ENCODE data around the gene UBL4B.
A peak's percentile ranks its signal among the peaks of the same experiment; 100 is the strongest.

Gene UBL4B

DNA sequence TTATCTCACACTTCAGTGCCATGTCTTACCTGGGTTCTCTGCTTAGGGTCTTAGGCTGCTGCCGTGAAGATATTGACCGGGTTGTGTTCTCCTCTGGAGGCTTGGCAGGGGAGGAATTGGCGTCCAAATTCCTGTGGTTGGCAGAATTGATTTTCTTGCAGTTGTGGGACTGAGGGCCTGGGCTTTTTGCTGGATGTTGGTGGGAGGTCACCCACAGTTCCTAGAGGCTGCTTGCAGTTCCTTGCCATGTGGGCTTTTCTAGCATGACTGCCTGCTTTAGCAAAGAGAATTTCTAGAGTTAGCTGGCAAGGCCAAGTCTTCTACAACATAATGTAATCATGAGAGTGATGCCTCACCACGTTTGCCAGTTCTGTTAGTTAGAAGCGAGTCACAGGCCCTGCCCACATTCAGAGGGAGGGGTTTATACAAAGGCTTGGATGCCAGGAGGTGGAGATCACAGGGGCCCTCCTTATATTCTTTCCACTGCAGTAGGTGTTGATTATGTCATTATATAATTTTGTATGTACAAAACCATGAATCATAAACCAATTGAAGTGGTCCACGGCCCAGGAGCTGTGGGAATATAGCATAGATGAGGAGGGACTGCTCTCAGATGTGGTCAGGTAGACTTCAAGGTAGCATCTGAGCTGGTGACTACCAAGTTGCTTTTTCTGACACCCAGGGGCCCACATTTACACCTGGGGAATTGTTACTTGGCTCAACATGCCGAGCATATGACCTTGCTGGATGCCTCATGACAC lies 6.6 kb downstream of the UBL4B start:
- no peak for DNase-seq

DNA sequence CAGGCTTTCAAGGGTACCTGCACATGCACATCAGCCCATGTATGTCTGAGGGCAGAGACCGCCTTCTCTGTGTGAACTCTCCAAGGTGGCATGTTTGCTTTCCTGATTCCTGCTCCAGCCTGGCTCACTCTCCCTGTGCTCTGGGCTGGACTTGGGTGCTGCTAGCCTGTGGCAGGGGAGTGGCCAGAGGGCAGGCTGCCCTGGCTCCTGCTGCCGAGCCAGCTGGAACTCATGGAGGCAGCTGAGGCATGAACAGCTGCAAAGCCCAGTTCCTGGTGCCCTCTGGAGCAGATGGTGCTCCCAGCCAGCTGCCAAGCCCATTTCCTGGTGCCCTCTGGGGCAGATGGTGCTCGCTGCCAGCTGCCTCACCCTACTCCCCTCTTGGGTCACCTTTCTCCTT lies 7.6 kb downstream of the UBL4B start:
- DNase-seq: no peak

DNA sequence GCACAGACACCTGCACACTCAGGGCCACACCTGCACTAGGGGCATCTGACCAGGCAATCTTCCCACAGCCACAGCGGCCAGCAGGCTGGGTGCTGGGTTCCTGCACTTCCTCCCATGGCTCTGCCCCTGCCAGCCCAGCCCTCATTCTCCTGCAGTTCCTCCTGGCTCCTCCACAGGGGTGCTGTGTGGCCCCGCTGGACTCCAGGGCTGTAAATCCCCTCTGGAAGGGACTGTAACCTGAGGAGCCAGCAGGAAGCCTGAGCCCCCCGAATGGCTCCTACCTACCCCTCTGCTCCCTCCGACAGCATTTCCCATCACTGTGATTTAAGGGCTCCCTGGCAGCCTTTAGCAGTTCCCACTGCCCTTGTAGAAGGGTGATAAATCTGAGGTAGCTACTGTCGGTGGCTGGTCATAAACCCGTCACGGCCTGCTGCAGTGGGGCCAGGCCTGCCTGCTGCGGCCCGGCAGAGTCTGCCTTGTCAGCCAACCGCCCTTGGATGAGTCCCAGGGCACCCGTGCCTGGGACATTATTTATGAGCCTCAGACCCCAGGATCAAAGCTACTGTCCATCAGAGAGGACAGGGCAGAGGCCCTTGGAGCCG lies 8.8 kb downstream of the UBL4B start:
- no peak for DNase-seq

DNA sequence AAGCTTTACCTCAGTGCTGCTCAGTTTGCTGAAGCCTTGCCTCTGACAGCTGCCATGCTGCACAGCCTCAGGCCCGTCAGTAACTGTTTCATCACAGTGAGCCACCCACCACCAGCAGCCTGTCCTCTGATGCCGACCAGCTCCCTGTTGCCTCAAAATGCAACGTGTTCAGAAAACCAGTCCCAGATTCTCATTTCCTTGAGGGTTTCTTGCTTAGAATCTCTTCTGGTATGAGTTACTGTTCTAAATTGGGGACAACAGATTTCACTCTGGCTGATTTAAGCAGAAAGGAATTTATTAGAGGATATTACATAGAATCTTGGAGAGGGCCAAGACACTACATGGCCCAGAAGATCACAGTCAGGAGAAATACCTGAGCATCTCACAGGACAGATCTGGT lies 11.0 kb downstream of the UBL4B start:
- no peak for DNase-seq

DNA sequence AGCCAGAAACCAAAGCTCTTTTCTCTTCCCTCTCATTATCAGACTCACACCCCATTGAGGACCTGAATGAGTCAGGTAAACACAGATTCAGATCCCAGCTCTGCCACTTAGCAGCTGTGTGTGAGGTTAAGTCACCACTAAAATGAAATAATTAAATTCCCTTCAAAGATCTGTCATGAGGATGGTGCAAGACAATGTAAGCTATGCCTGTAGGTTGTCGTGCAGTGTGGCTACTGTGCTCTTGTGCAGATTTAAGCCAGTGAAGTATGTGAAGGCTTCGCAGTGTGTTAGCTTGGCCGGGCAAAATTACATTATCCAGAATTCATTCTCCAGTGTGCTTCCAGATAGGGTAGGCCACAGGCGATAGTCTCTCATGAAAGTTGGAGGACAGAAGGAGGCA lies 13.6 kb downstream of the UBL4B start:
- no peak for DNase-seq

DNA sequence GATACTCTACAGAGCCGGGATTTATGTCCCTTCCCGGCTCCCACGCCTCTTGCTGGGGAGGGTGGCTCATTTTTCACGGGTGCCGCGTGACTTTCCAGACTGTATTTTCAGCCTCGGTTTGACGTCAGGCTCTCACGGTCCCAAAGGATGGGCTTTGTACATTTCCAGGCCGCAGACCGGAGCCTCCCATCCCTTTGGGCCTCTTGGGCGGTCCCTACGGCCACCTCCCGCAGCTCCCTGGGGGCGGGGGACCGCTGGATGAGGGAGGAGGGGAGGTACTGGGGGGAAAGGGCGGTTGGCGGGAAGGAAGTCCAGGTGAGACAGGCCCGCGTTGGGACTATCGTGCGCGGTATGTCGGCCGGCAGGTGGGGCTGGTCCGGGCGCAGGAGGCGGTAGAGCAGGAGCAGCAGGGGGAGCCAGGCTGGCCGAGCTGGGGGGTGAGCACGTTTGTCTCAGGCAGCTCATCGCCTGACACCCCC lies 17.9 kb downstream of the UBL4B start:
- no peak for DNase-seq

DNA sequence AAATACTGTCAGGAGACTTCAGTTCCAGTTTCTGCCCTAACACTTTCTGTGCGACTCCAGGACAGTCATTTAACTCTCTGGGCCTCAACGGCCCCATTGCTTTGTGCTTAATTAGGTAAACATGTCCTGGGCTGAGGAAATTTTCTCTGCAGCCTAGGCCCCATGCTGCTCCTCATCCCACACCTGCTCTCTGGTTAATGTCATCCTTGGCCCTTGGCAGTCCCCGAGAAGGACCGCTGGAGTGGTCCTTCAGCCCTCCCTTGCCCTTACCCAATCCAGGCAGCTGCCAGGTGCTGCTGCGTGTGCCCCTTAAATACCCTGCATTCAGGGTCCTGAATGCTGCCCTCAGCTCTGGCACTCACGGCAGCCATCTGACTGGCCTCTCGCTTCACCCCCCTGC lies 18.7 kb downstream of the UBL4B start:
- DNase-seq: no peak

DNA sequence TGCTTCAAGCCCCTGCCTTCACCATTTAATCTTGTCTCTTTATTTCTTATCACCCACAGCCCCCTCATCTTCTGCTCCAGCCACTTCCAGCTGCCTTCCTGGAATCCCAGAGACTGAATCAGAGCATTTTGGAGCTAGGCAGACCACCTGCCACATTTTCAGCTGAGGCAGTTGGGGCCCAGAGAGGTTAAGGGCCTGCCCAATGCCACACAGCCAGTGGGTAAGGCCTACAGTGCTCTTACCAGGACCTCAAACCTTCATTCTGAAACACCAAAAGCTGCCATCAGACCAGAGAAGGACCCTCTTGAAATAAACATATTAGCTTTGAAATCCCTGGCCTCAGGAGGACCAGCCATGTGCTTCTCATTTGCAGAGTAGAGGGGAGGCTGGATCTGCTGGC lies 20.4 kb downstream of the UBL4B start:
- no peak for DNase-seq

DNA sequence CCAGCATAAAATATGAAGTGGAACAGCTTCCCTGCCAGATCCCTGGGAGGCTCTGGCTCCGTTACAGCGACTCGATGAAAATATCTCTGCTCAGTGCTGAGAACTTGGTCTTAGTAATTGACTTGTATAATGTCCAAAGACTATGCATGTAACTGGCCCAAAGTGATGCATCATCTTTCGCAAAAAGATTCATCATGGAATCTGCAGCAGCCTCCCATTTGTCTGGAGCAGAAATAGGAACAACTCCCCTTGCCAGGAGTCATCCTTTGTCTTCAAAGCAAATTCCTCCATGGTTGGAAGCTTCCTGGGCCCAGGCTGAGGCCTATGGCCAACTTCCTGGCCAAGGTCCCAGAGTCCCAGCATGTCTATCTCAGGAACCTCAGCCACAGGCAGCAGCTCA lies 21.2 kb downstream of the UBL4B start:
- DNase-seq: no peak

DNA sequence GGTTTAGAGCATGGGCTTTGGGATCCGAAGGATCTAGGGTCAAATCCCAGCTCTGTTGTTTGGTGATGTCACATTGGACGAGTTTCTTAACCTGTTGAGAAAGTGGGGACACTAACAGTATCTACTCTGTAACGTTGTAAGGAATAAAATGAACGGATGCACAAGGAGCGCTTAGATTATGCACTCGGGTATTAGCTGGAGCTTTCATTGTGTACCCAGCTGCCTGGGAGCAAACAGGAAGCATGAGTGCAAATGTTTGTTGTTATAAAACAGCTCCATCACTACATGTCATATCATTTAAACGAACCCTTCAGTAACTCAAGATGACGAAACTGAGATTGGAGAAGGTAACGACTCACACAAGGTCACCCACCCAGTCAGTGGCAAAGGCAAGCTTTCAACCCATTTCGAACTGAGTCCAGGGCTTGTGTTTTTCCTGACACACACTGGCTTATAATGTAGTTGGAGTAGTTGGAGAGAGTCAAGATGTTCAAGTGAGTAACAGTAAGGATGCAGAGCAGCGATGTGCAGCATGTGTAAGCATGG lies 21.9 kb downstream of the UBL4B start:
- DNase-seq: no peak

DNA sequence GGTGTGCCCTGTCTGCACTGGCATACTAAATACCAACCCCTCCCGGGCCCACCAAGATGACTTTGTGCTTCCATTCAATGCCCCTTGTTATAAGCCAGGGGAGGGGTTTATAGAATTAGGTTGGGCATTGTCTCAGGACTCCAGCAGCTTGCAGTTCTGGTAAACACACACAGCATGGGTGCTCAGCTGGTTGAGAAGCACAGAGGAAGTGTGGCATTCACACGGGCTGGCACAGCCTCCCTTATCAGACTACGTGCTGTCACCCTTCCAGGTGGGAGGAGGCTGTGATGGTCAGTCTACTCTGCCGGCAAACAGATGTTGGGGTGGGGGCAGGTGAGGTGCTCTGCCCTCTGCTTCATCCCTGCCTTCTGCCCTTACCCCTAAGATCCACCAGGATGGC lies 23.0 kb downstream of the UBL4B start:
- no peak for DNase-seq

DNA sequence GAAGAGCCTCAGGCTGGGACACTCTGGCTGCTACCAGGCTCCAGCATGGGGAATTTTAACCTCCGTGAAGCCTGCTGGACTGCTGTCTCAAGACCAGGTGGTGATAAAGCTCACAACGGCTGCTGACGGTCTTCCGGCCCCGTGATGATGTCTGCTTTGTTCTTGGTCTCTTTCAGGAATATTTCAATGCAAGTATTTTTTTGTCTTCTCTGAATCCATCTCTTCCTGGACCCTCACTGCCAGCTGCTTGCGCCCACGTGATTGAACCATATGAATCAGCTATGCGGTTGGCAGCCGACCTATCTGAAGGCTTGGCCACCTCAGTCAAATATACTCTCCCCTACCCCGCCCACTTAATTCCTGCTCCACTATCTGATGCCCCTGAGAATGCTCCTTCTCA lies 23.4 kb downstream of the UBL4B start:
- no peak for DNase-seq

DNA sequence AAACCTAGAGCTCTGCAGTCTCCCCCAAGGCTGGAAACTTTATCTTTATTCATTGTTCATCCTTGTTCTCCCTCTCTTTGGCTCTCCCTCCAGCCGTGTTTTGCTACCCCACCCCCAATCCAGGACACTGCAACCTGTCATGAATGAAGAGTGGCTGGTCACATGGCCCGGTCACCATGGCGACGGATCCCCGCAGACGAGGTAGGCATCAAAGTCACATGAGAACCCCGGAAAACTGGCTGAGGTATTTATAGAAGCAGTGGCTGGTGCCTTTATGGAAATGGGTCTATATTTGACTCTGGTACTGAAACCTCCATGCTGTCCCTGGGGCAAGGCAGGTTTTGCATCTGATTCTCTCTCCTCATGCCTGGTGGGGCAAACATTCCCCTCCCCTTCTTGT lies 24.7 kb downstream of the UBL4B start:
- no peak for DNase-seq

DNA sequence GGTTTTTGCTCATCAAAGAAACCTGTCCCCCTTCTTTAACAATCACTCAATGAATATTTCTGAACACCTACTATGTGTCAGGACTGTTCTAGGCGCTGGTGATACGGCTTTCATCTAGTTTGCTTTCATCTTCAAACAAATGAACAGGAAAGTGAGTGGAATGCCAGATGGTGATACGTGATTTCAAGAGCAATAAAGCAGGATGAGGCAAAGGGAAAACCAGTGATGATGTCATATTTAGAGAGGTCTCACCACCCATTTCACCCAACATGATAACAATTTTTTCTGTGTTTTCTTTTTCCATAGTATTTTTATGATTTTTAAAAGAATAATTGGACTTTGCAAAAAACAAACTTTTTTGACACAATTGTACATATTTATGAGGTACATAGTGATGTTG lies 26.7 kb downstream of the UBL4B start:
- no peak for DNase-seq

DNA sequence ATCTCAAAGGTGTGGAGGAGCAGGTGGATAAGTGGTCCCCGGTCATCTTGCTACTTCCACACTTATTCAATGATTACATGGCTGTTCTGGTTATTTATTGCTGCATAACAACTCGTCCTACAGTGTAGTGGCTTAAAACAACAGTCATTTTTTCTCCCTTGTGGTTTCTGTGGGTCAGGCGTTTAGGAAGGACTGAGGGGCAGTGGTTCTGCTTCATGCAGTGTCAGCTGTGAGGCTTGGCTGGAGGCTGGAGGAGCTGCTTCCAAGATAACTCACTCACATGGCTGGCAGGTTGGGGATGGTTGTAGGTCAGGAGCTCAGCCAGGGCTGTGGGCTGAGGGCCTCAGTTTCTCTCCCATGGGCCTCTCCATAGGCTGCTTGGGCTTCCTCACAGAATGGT lies 32.1 kb downstream of the UBL4B start:
- DNase-seq: no peak

DNA sequence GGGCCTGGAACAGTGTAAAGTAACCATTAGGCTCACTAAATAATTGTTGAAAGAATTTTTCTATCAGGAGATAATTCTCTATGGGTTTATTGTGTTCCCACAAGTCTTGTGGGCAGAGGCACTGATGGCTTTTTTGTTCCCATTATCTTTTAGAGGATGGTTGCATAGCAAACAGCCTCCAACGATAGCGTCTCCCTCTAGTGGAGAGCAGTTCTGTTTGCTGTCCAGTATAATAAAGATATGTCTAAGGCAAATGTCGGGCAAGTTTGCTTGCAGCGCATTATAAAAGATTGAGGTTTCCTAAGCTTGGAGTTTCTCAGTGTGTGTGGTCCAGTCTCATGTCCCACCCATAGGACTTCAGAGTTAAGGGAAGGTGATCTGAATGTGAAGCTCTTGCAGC lies 36.7 kb downstream of the UBL4B start:
- no peak for DNase-seq

DNA sequence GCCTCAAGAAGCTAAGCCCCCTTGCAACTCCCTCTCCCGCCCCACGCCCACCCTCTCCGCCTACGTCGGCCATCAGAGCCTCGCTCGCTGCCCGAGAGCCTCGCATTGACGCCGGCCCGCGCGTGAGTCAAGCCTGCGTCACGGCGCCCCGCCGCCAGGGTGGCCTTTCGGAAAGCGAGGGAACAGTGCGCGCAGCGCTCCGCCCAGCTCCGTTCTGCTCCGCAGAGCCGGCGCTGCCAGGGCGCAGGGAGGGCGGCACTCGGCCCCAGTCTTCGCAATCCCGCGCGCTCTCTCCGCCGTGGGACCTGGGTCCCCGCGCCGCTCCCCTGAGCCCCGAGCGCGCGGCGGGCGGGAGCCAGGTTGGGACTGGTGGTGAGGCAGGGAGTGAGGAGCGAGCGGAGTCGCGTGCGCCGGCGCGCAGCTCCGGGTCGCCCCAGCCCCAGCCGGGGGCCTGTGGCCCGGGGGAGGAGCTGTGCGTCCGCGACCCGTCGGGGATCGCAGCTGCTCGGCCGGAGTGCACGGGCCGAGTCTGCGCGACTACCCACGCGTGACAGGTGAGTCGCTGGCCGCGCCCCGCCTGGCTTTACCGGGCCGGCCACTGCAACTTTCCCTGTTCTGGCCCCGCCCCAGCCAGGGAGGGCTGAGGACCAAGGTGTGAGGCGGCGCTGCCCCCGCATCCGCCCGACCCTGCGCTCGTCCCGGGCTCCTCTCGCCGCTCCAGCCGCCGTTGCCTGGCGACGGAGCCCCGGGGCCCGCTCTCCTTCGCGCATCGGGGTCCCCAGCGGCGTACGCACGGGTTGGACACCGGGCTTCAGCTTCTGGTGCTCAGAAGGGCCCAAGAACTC lies 38.3 kb downstream of the UBL4B start, which contains the start of gene SLC6A17:
Gene SLC6A17 (plus strand): TSS at position 165 of the 845 bp plus-strand sequence. CDS start 16,436 bp downstream, outside the sequence.
- DNase-seq: no peak

DNA sequence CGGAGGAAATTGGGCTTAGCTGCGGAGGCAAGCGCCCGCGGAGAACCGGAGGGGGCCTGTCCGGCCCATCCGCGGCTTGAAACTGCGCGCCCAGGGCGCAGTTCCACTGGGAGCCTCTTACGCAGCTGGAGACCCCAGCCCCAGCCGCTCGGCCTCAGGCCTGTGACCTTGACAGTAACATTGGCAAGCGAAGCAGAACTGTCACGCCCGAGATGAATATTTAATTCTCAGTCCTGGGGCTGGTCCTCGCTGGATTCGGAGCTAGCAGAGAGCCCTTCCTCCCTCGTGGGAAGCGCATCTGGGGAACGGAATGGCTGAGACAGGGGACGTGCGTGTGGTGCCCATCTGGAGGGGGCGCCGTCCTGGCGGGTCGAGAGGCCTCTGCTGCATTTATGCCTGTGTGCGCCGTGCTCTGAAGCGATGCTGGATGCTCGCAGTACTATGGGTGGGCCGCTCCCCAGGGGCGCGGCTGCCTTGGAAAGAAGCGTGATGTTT lies 39.0 kb downstream of the UBL4B start:
- no peak for DNase-seq

DNA sequence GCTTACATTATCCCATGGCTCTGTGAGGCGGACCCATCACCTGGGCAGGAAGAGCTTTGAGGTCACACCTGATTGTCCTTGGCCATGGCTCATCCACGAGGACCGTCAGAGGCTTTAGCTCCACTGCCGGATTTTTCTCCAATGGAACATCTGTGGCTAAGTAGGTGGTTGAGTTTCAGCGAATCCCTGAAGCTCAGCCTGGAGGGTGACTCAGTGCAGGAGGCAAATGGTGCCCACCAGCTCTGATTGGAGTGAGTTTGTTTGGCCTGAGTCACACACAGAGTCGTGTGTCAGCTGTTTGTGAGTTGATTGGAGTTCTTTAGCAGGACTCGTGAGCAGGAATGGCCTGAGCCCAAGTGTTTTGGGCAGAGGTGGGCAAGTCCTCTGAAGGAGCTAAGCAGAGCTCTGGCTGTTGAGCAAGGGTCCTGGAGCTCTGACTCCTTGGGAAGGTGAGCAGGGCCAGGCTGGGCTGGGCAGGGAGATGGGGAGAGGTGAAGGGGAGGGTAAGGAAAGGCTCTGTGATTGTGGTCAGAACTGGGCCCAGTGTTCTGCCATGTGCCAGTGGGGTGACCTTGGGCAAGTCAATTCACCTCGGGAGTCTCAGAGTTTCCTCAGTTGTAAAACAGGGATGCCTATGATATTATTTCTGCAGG lies 40.0 kb downstream of the UBL4B start:
- DNase-seq: no peak

DNA sequence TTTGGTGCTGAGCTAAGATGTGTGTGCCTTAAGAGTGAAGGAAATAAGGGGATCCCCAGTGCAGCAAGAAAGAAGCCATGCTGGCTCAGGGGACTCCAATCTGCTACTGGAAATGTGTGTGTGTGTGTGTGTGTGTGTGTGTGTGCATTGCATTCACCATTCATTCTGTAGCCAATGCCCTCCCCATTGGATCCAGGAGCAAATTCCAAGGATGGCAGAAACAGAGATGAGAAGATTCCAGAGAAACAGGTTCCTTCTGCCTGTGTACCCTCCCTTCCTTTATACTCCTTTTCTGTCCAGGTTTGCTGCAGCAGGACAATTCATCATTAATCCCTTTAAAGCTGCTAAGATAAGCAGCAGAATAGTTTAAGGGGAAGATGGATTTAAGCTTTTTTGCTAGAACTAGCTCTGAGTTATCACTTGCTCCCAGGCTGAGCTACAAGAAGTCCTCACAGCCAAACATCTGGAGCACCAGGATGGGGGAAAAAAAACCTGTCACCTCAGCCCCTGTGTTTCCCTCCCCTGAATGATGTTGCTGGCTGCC lies 41.2 kb downstream of the UBL4B start:
- no peak for DNase-seq

DNA sequence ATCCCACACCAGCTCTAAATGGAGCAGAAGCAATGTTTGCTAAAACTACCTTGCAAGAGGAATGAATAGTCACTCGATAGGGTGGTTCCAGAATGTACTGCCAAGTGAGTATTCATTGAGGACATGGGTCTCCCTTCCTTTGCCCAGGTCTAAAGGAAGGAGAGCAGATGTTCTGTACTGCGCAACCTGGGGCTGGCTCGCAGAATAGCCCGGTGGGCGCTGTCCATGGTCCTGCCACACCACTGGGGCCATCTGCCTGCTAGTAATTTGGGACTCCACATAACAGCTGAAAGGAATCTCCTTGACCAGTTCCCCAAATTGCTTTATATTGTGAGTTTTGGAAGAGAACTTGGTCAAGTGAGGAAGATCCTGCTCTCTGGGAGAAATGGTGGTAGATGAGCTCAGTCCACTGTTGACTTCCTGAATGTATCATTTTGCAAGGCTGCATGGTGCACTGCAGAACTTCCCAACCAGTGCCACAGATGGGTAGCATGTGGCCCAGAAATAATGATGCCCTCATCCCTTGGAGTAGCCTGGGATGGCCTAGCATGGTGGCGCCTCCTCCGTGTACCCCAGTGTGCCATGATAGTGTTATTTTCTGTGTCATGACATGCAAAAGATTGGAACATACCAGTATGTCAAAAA lies 43.8 kb downstream of the UBL4B start:
- peak; percentile 12 to 29 for DNase-seq

DNA sequence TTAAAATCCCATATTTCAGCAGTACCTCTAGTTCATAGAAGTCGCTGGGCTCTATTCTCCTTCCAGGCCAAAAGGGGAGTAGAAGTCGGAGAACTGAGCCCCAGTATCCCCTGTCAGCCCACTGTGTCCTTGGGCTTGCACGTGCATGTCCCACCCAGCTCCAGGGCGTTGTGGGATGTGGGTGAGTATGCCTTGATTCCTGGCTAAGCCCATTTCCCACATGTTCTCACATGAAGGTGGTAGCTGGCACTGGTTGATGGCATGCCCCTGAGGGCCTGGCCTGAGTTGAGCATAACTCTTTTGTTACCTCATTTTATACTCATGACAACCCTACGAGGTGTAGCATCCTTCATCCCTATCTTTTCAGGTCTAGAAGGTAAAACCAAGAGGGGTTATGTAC lies 46.0 kb downstream of the UBL4B start:
- no peak for DNase-seq
